K562 (cell line): ENCODE results near the gene EPB41L2. TPM values are rescaled to one million over a fixed set of nuclear protein-coding genes. Genes with fewer than 3 reads are reported as not detected.

Source experiments
- ATAC-seq: fragments of 200-7000 bp; cut with Tn5 transposase; 3 replicates; pipeline ENCODE4 v1.9.1; 2020; ENCODE audit warnings: moderate library complexity
- BruUV-seq: library from RNA; stranded (reverse); fragments of 400-500 nt; replicated peaks from 2 replicates; lab custom pipeline; 2021; lab: Mats Ljungman, UMichigan
- CTCF ChIA-PET: fragments of 300-600 bp; formaldehyde crosslinking; extraction: SDS; loops from one replicate; lab custom pipeline; 2021; ENCODE audit warnings: low intra/inter-chr PET ratio; lab: Yijun Ruan, JAX
- POLR2A ChIA-PET: fragments of 300-600, 350-650 bp; sonication (Branson Sonifier 250); formaldehyde crosslinking; extraction: SDS; loops from one replicate; lab custom pipeline; 2021; ENCODE audit warnings: antibody characterized with exemption, inconsistent platforms; lab: Yijun Ruan, JAX
- DNase-seq, 4 experiments: peaks; one replicate each; pipeline versions ENCODE4 v3.0.0 to v3.0.0-alpha.2; 2011 to 2018; ENCODE audit warnings: low spot score in 3 of 4, mixed read lengths in 3 of 4; ENCODE audit errors: extremely low read depth in 1 of 4
- FAIRE-seq: peaks from 2 replicates; lab custom pipeline; 2011; peaks lifted over from hg19 to GRCh38; lab: Jason Lieb, UNC
- H2AFZ ChIP-seq: 2 replicates; pipeline ENCODE4 v1.6.0; 2011; ENCODE audit warnings: low read depth, low read length, control low read depth, inconsistent platforms
- H3K27ac ChIP-seq: fragments of 200-600 bp; 3 replicates; pipeline ENCODE4 v1.8.0; 2011; ENCODE audit warnings: low read depth, mild to moderate bottlenecking, control low read depth, inconsistent platforms, low read length, moderate library complexity, mixed read lengths; ENCODE audit errors: extremely low read depth
- H3K27me3 ChIP-seq, 2 experiments: fragments of 300-600 bp in 1 of 2; 2 replicates in 1 of 2; 3 replicates in 1 of 2; pipeline versions ENCODE4 v1.6.0 to v1.8.0; 2011; ENCODE audit warnings: inconsistent platforms in 2 of 2, low read length in 2 of 2, mild to moderate bottlenecking in 1 of 2, mixed read lengths in 1 of 2, moderate library complexity in 1 of 2; ENCODE audit not compliant: control insufficient read depth in 2 of 2, insufficient read depth in 2 of 2
- H3K36me3 ChIP-seq: fragments of 300-600 bp; 3 replicates; pipeline ENCODE4 v1.8.0; 2011; ENCODE audit warnings: mild to moderate bottlenecking, low read length, inconsistent platforms; ENCODE audit not compliant: control insufficient read depth, insufficient read depth
- H3K4me1 ChIP-seq, 2 experiments: fragments of 200-600 bp in 1 of 2; replicated peaks in 1 of 2; 2 replicates in 1 of 2; 3 replicates in 1 of 2; pipeline versions ENCODE4 v1.5.1 to v1.8.0; 2011; ENCODE audit warnings: inconsistent platforms in 2 of 2, low read length in 2 of 2, mild to moderate bottlenecking in 1 of 2, mixed read lengths in 1 of 2, moderate library complexity in 1 of 2; ENCODE audit not compliant: control insufficient read depth in 2 of 2, insufficient read depth in 2 of 2
- H3K4me2 ChIP-seq: 2 replicates; pipeline ENCODE4 v1.6.1; 2011; ENCODE audit warnings: low read length, control low read depth, inconsistent platforms, mixed read lengths; ENCODE audit not compliant: insufficient read depth
- H3K4me3 ChIP-seq: fragments of 200-600 bp; sonication (generic), shearing (Covaris generic); 2 replicates; pipeline ENCODE4 v1.5.1; 2016; ENCODE audit warnings: control low read depth, inconsistent platforms
- H3K79me2 ChIP-seq: fragments of 200-600 bp; 3 replicates; pipeline ENCODE4 v1.8.0; 2011; ENCODE audit warnings: low read length, inconsistent platforms; ENCODE audit not compliant: control insufficient read depth, insufficient read depth
- H3K9ac ChIP-seq, 2 experiments: 2 replicates each; pipeline versions ENCODE4 v1.6.0 to v1.6.1; 2011; ENCODE audit warnings: low read depth in 2 of 2, low read length in 2 of 2, control low read depth in 1 of 2, inconsistent platforms in 1 of 2, mild to moderate bottlenecking in 1 of 2, mixed read lengths in 1 of 2; ENCODE audit not compliant: insufficient read depth in 1 of 2
- H3K9me1 ChIP-seq: one replicate; pipeline ENCODE4 v1.6.0; 2011; ENCODE audit warnings: inconsistent platforms, mild to moderate bottlenecking, low read length, moderate library complexity; ENCODE audit not compliant: control insufficient read depth, insufficient read depth
- H3K9me3 ChIP-seq: replicated peaks from 2 replicates; pipeline ENCODE4 v1.5.1; 2011; ENCODE audit warnings: low read depth, low read length, inconsistent platforms; ENCODE audit not compliant: control insufficient read depth, insufficient read depth
- H4K20me1 ChIP-seq: replicated peaks from 2 replicates; pipeline ENCODE4 v1.6.1; 2011; ENCODE audit warnings: low read length, inconsistent platforms, mixed read lengths; ENCODE audit not compliant: control insufficient read depth, insufficient read depth
- CHD4 ChIP-seq: fragments of 200-600 bp; sonication (generic); IDR thresholded peaks from 3 replicates; pipeline ENCODE4 v1.6.1; 2012; ENCODE audit warnings: low read depth, mild to moderate bottlenecking, mixed read lengths, low read length, inconsistent platforms; ENCODE audit not compliant: insufficient read depth, insufficient replicate concordance, poor library complexity, severe bottlenecking
- EZH2 ChIP-seq: IDR thresholded peaks from 2 replicates; pipeline ENCODE4 v1.6.1; 2012; ENCODE audit warnings: low read depth, mild to moderate bottlenecking, inconsistent platforms, low read length, borderline replicate concordance
- FOXK1 ChIP-seq: sonication (generic); formaldehyde crosslinking; IDR thresholded peaks from 2 replicates; pipeline ENCODE4 v1.8.0; 2022; ENCODE audit warnings: missing genetic modification reagents, mild to moderate bottlenecking, borderline replicate concordance
- GABPB2 ChIP-seq: fragments of 250-450 bp; sonication (Bioruptor Pico); conservative IDR thresholded peaks from 2 replicates; pipeline ENCODE4 v1.5.1; 2021; ENCODE audit warnings: mild to moderate bottlenecking
- GTF2A2 ChIP-seq: IDR thresholded peaks from 2 replicates; pipeline ENCODE4 v1.6.1; 2016; ENCODE audit warnings: mild to moderate bottlenecking, missing genetic modification characterization, missing compliant biosample characterization
- HDAC2 ChIP-seq: fragments of 450-650 bp; IDR thresholded peaks from 2 replicates; pipeline ENCODE4 v1.6.1; 2016; ENCODE audit warnings: mild to moderate bottlenecking
- KAT7 ChIP-seq: sonication (generic); formaldehyde crosslinking; IDR thresholded peaks from 2 replicates; pipeline ENCODE4 v1.8.0; 2022; ENCODE audit warnings: missing genetic modification reagents, mild to moderate bottlenecking, borderline replicate concordance
- MIER1 ChIP-seq: fragments of 450-650 bp; IDR thresholded peaks from 2 replicates; pipeline ENCODE4 v1.6.1; 2016; ENCODE audit warnings: antibody characterized with exemption, mild to moderate bottlenecking, low read depth
- POLR2A ChIP-seq: fragments of 450-650 bp; conservative IDR thresholded peaks from 2 replicates; pipeline ENCODE4 v1.6.1; 2016
- POLR2G ChIP-seq: fragments of 200-400 bp; formaldehyde crosslinking; IDR thresholded peaks from 2 replicates; pipeline ENCODE4 v1.6.1; 2017; ENCODE audit warnings: low read depth, mild to moderate bottlenecking, antibody characterized with exemption, low read length, moderate library complexity
- PTBP1 ChIP-seq: fragments of 200-400 bp; formaldehyde crosslinking; IDR thresholded peaks from 2 replicates; pipeline ENCODE4 v1.6.1; 2017; ENCODE audit warnings: low read depth, low read length
- TSC22D4 ChIP-seq: fragments of 450-650 bp; IDR thresholded peaks from 2 replicates; pipeline ENCODE4 v1.6.1; 2016; ENCODE audit warnings: missing genetic modification characterization, missing biosample characterization, control low read depth
- WGBS: fragments of 100-300 bp; shearing (Covaris generic); methylation state at CpG from one replicate; pipeline ENCODE4 v1.1.6; 2016; ENCODE audit warnings: low coverage, mixed read lengths; ENCODE audit not compliant: insufficient coverage; ENCODE audit errors: missing lambda C conversion rate; 5-methylcytosine and 5-hydroxymethylcytosine counted together
- in situ Hi-C: fragments of 300-500 bp; cut with MboI; formaldehyde crosslinking; loops from 4 replicates; pipeline ENCODE4 v1.15.0; 2018; ENCODE audit warnings: inconsistent platforms, mixed read lengths
- intact Hi-C: fragments of 100-400 bp; cut with micrococcal nuclease; formaldehyde crosslinking; loops from 2 replicates; pipeline ENCODE4 v1.14.2; 2022
- polyA plus RNA-seq, 8 experiments: library from polyadenylated mRNA; depleted of rRNA in 4 of 8; stranded (reverse) in 5 of 8; unstranded in 3 of 8; fragments of >200 nt; fragmentation: Nextera tagmentation in 2 of 8; fragmentation: Illumina TruSeq in 1 of 8; extraction: Ambion mirVana in 2 of 8; extraction: Trizol in 1 of 8; gene quantifications; 2 replicates each; pipeline versions ENCODE4 v1.2.1 to v1.2.3, GENCODE V29; 2011 to 2014; ENCODE audit warnings: inconsistent platforms in 1 of 8, missing spikeins in 1 of 8
- total RNA-seq, 7 experiments: library from RNA; depleted of rRNA in 6 of 7; stranded (reverse); fragments of >200 nt in 6 of 7; fragmentation: Illumina TruSeq in 2 of 7; extraction: Trizol in 2 of 7; gene quantifications; 2 replicates each; pipeline versions ENCODE4 v1.2.1 to v1.2.3, GENCODE V29; 2011 to 2021; ENCODE audit warnings: low replicate concordance in 1 of 7
- TF ChIP-seq, protein P1 (sequence below): sonication (generic); formaldehyde crosslinking; IDR thresholded peaks from 2 replicates; pipeline ENCODE4 v1.8.0; 2022; ENCODE audit warnings: mild to moderate bottlenecking, missing genetic modification reagents, borderline replicate concordance
- TF ChIP-seq, protein P2 (sequence below): fragments of 250-450 bp; sonication (Bioruptor Pico); IDR thresholded peaks from 2 replicates; pipeline ENCODE4 v1.4.0; 2020

EPB41L2 gene
- total and polyA plus RNA-seq, 9 of the 15 experiments (the other 6 are each of a cell fraction or from before 2014, with no cell fraction given), result 5.1 to 53.6 (median 25.0) TPM

DNA sequence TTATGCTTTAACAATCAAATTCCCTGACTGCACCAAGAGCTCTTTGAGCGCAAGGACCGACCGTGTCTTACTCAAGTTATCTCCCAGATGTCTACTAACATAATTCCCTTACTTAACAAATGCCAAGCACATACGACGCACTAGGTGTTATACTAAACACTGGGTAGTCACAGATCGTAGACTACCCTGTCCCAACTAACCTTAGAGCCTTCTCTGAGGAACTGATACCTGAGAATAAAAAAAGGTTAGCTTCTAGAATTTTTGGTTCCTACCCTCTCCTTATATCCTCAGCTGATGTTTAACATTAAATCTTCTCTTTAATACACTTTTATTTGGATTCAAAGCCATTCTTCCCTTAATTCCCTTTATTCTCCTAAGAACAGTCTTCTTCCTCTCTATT is 38.5 kb downstream of the EPB41L2 start:
- peaks cover 19% of the 10 kb centered on the region; the same call in 2 of the 3 replicates for H3K79me2 ChIP-seq
- in situ Hi-C loops (no loop called here), intact Hi-C loops (no loop called here)
- no peak overlapping the region for H3K4me2 ChIP-seq
- no peaks in the 10 kb centered on the region for H3K27me3 ChIP-seq
- H3K9me3 ChIP-seq, result no peaks in the 10 kb centered on the region
- no peak overlapping the region for H3K27ac ChIP-seq
- H2AFZ ChIP-seq, result no peak overlapping the region
- DNase-seq (no peak), FAIRE-seq (no peak), ATAC-seq (no peak)
- H4K20me1 ChIP-seq, result no peaks in the 10 kb centered on the region; the same call in 1 of the 2 replicates
- H3K36me3 ChIP-seq, result no peaks in the 10 kb centered on the region
- no peak overlapping the region for H3K9ac ChIP-seq
- H3K4me3 ChIP-seq, result no peak overlapping the region
- CTCF ChIA-PET, result no interaction called here
- POLR2A ChIA-PET, result interaction anchor here (0.7 kb wide), 2 partner anchors 15 to 19 kb away, joined by 3 to 4 read pairs; no protein-coding TSS in a partner anchor
- 30% methylated on average over 6 of the region's 6 CpGs for WGBS
- H3K9me1 ChIP-seq, result no peaks in the 10 kb centered on the region
- BruUV-seq, result no TSS peak
- TF ChIP-seq PTBP1, result no peak
- no peak for TF ChIP-seq POLR2G
- no peak for TF ChIP-seq GABPB2
- no peak for TF ChIP-seq FOXK1 (CRISPR knock-in tag)
- no peak for TF ChIP-seq HDAC2
- TF ChIP-seq GTF2A2 (tag), result no peak
- no peak for TF ChIP-seq POLR2A
- no peak for TF ChIP-seq MIER1
- TF ChIP-seq KAT7 (CRISPR knock-in tag), result no peak
- TF ChIP-seq TSC22D4 (tag), result no peak
- TF ChIP-seq, protein P1, sequence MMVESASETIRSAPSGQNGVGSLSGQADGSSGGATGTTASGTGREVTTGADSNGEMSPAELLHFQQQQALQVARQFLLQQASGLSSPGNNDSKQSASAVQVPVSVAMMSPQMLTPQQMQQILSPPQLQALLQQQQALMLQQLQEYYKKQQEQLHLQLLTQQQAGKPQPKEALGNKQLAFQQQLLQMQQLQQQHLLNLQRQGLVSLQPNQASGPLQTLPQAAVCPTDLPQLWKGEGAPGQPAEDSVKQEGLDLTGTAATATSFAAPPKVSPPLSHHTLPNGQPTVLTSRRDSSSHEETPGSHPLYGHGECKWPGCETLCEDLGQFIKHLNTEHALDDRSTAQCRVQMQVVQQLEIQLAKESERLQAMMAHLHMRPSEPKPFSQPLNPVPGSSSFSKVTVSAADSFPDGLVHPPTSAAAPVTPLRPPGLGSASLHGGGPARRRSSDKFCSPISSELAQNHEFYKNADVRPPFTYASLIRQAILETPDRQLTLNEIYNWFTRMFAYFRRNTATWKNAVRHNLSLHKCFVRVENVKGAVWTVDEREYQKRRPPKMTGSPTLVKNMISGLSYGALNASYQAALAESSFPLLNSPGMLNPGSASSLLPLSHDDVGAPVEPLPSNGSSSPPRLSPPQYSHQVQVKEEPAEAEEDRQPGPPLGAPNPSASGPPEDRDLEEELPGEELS (CRISPR knock-in tag), result no peak
- TF ChIP-seq, protein P2, sequence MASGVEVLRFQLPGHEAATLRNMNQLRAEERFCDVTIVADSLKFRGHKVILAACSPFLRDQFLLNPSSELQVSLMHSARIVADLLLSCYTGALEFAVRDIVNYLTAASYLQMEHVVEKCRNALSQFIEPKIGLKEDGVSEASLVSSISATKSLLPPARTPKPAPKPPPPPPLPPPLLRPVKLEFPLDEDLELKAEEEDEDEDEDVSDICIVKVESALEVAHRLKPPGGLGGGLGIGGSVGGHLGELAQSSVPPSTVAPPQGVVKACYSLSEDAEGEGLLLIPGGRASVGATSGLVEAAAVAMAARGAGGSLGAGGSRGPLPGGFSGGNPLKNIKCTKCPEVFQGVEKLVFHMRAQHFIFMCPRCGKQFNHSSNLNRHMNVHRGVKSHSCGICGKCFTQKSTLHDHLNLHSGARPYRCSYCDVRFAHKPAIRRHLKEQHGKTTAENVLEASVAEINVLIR (CRISPR knock-in tag), result no peak
- no peak for TF ChIP-seq EZH2
- TF ChIP-seq CHD4, result no peak
- no peaks in the 10 kb centered on the region for H3K4me1 ChIP-seq
